Fibroblast of skin of left quadriceps (primary cell): Measurements from ENCODE around the gene SLC66A2.

Experiments
- DNase-seq, 2 experiments: peaks; one replicate each; pipeline ENCODE4 v3.0.0-alpha.2; 2013; ENCODE audit warnings: low read depth in 2 of 2

The SLC66A2 gene

GRCh38 chr18:79919089-79919488 is 32.4 kb downstream of the SLC66A2 start:
- no peak for DNase-seq

GRCh38 chr18:79918615-79919011 is 32.8 kb downstream of the SLC66A2 start:
- DNase-seq: no peak

- DNase-seq: no peak
Measured at GRCh38 chr18:79917853-79918614, 33.4 kb downstream of the SLC66A2 start.

- no peak for DNase-seq
Measured at GRCh38 chr18:79917169-79917852, 34.1 kb downstream of the SLC66A2 start.

GRCh38 chr18:79916546-79917168 is 34.8 kb downstream of the SLC66A2 start:
- DNase-seq: no peak

- DNase-seq: no peak
Measured at GRCh38 chr18:79916128-79916494, 35.3 kb downstream of the SLC66A2 start.

GRCh38 chr18:79915161-79916127 is 36.0 kb downstream of the SLC66A2 start:
- DNase-seq: no peak

- DNase-seq: no peak
Measured at GRCh38 chr18:79914614-79915160, 36.8 kb downstream of the SLC66A2 start.

GRCh38 chr18:79912994-79913831 is 38.2 kb downstream of the SLC66A2 start:
- no peak for DNase-seq

GRCh38 chr18:79912409-79912991 is 39.0 kb downstream of the SLC66A2 start:
- no peak for DNase-seq

- DNase-seq: no peak
Measured at GRCh38 chr18:79911344-79912270, 39.8 kb downstream of the SLC66A2 start.

GRCh38 chr18:79910563-79911343 is 40.7 kb downstream of the SLC66A2 start:
- no peak for DNase-seq

- DNase-seq: no peak
Measured at GRCh38 chr18:79906706-79907105, 44.7 kb downstream of the SLC66A2 start.

- no peak for DNase-seq
Measured at GRCh38 chr18:79905993-79906392, 45.5 kb downstream of the SLC66A2 start.

GRCh38 chr18:79905389-79905911 is 46.0 kb downstream of the SLC66A2 start:
- no peak for DNase-seq

GRCh38 chr18:79904357-79905147 is 46.9 kb downstream of the SLC66A2 start:
- DNase-seq: no peak

GRCh38 chr18:79903787-79904356 is 47.6 kb downstream of the SLC66A2 start:
- DNase-seq: no peak
